ENCODE results near the gene NDUFB10. TPM values are rescaled to one million over a fixed set of nuclear protein-coding genes. Genes with fewer than 3 reads are reported as not detected.

Gene NDUFB10
- polyA plus RNA-seq, 4 donors, result 125 to 156 (median 130) TPM

GRCh38 chr16:1998852-1999801 lies 39.8 kb downstream of the NDUFB10 start:
- no peak for DNase-seq (ENCODE audit: low read depth in 4 of 4, low spot score in 3 of 4)

- no peak for DNase-seq (ENCODE audit: low read depth in 4 of 4, low spot score in 3 of 4)
Measured at GRCh38 chr16:1999866-2000514, 40.7 kb downstream of the NDUFB10 start.

GRCh38 chr16:2001035-2001434 lies 41.7 kb downstream of the NDUFB10 start:
- DNase-seq (ENCODE audit: low read depth in 4 of 4, low spot score in 3 of 4), result no peak

- DNase-seq (ENCODE audit: low read depth in 4 of 4, low spot score in 3 of 4), result no peak
Measured at GRCh38 chr16:2001456-2002355, 42.4 kb downstream of the NDUFB10 start.

GRCh38 chr16:2002406-2003230 lies 43.3 kb downstream of the NDUFB10 start:
- DNase-seq (ENCODE audit: low read depth in 4 of 4, low spot score in 3 of 4), result no peak

- DNase-seq (ENCODE audit: low read depth in 4 of 4, low spot score in 3 of 4), result no peak
Measured at GRCh38 chr16:2003231-2003826, 44.0 kb downstream of the NDUFB10 start.

GRCh38 chr16:2003827-2004641 lies 44.7 kb downstream of the NDUFB10 start:
- peak in 2 of 4 donors; percentile 73 to 77 for DNase-seq (ENCODE audit: low read depth in 4 of 4, low spot score in 3 of 4)

GRCh38 chr16:2004795-2005517 lies 45.6 kb downstream of the NDUFB10 start:
- no peak for DNase-seq (ENCODE audit: low read depth in 4 of 4, low spot score in 3 of 4)

GRCh38 chr16:2005646-2006045 lies 46.3 kb downstream of the NDUFB10 start:
- DNase-seq (ENCODE audit: low read depth in 4 of 4, low spot score in 3 of 4), result no peak

GRCh38 chr16:2006317-2006716 lies 47.0 kb downstream of the NDUFB10 start:
- DNase-seq (ENCODE audit: low read depth in 4 of 4, low spot score in 3 of 4), result no peak

GRCh38 chr16:2007081-2007836 lies 47.9 kb downstream of the NDUFB10 start:
- DNase-seq (ENCODE audit: low read depth in 4 of 4, low spot score in 3 of 4), result no peak

- no peak for DNase-seq (ENCODE audit: low read depth in 4 of 4, low spot score in 3 of 4)
Measured at GRCh38 chr16:2008009-2008526, 48.7 kb downstream of the NDUFB10 start.

- no peak for DNase-seq (ENCODE audit: low read depth in 4 of 4, low spot score in 3 of 4)
Measured at GRCh38 chr16:2008631-2009163, 49.4 kb downstream of the NDUFB10 start.

- no peak for DNase-seq (ENCODE audit: low read depth in 4 of 4, low spot score in 3 of 4)
Measured at GRCh38 chr16:2009164-2009711, 49.9 kb downstream of the NDUFB10 start.

- peak in 2 of 4 donors; percentile 77 to 80 for DNase-seq (ENCODE audit: low read depth in 4 of 4, low spot score in 3 of 4)
Measured at GRCh38 chr16:2009791-2010510, 50.6 kb downstream of the NDUFB10 start, which contains the start of gene ZNF598. ZNF598 (minus strand) TSS chr16:2009821.
